H1 (cell line): Measurements from ENCODE around the gene WIPF3. TPM values are rescaled to one million over a fixed set of nuclear protein-coding genes. Genes with fewer than 3 reads are reported as not detected.

Experiments
- CTCF ChIA-PET: fragments of 300-600 bp; sonication (Branson Sonifier 250); formaldehyde crosslinking; loops from one replicate; lab custom pipeline; 2021; ENCODE audit not compliant: partially characterized antibody; lab: Charles Lee
- POLR2A ChIA-PET: fragments of 300-600 bp; sonication (Branson Sonifier 250); formaldehyde crosslinking; loops from one replicate; lab custom pipeline; 2021; ENCODE audit warnings: inconsistent platforms; ENCODE audit not compliant: partially characterized antibody; lab: Charles Lee
- DNase-seq, 2 experiments: peaks; one replicate each; pipeline versions ENCODE4 v3.0.0 to v3.0.0-alpha.2; 2010 to 2022; ENCODE audit warnings: low spot score in 2 of 2, low read depth in 1 of 2, mixed read lengths in 1 of 2
- FAIRE-seq: peaks from 2 replicates; lab custom pipeline; 2011; peaks lifted over from hg19 to GRCh38; lab: Jason Lieb, UNC
- H2AFZ ChIP-seq: 2 replicates; pipeline ENCODE4 v1.8.1; 2012; ENCODE audit warnings: low read length, inconsistent platforms
- H2AK5ac ChIP-seq: 2 replicates; pipeline ENCODE4 v1.6.1; 2013; ENCODE audit warnings: low read depth, low read length
- H2BK120ac ChIP-seq: replicated peaks from 2 replicates; pipeline ENCODE3; 2013; ENCODE audit warnings: low read depth, low read length, inconsistent platforms
- H2BK12ac ChIP-seq: 2 replicates; pipeline ENCODE4 v1.6.1; 2013; ENCODE audit warnings: low read depth, low read length
- H2BK15ac ChIP-seq: 2 replicates; pipeline ENCODE4 v1.6.1; 2013; ENCODE audit warnings: low read length
- H2BK20ac ChIP-seq: 2 replicates; pipeline ENCODE4 v1.6.1; 2013; ENCODE audit warnings: low read length
- H2BK5ac ChIP-seq: 2 replicates; pipeline ENCODE4 v1.6.1; 2013; ENCODE audit warnings: low read depth, low read length
- H3K14ac ChIP-seq: 2 replicates; pipeline ENCODE4 v1.6.1; 2013; ENCODE audit warnings: inconsistent platforms; ENCODE audit not compliant: insufficient read length
- H3K18ac ChIP-seq: 2 replicates; pipeline ENCODE4 v1.6.1; 2013; ENCODE audit warnings: low read length; ENCODE audit errors: extremely low read depth
- H3K23ac ChIP-seq: 2 replicates; pipeline ENCODE4 v1.6.1; 2013; ENCODE audit warnings: inconsistent platforms; ENCODE audit not compliant: insufficient read length
- H3K23me2 ChIP-seq: 2 replicates; pipeline ENCODE4 v1.6.1; 2013; ENCODE audit warnings: low read depth, low read length
- H3K27ac ChIP-seq: 2 replicates; pipeline ENCODE4 v1.6.1; 2011; ENCODE audit warnings: low read depth, low read length, inconsistent platforms
- H3K27me3 ChIP-seq, 4 experiments: replicated peaks in 1 of 4; 1 replicate in 1 of 4; 2 replicates in 3 of 4; pipeline versions ENCODE4 v1.6.1 to v1.8.1; 2011 to 2013; ENCODE audit warnings: low read length in 3 of 4, mild to moderate bottlenecking in 3 of 4, inconsistent platforms in 2 of 4, mixed read lengths in 2 of 4, moderate library complexity in 1 of 4; ENCODE audit not compliant: control insufficient read depth in 3 of 4, insufficient read depth in 3 of 4; ENCODE audit errors: extremely low read depth in 1 of 4
- H3K36me3 ChIP-seq, 4 experiments: 2 replicates each; pipeline versions ENCODE4 v1.6.1 to v1.8.1; 2011 to 2013; ENCODE audit warnings: mild to moderate bottlenecking in 4 of 4, low read length in 3 of 4, moderate library complexity in 2 of 4, control low read depth in 1 of 4, inconsistent platforms in 1 of 4; ENCODE audit not compliant: insufficient read depth in 4 of 4, control insufficient read depth in 2 of 4
- H3K4ac ChIP-seq: replicated peaks from 2 replicates; pipeline ENCODE3; 2013; ENCODE audit warnings: low read length, low read depth, mixed read lengths, inconsistent platforms; ENCODE audit not compliant: insufficient read length
- H3K4me1 ChIP-seq, 4 experiments: replicated peaks in 1 of 4; 1 replicate in 1 of 4; 2 replicates in 3 of 4; pipeline versions ENCODE4 v1.6.1 to v1.8.1; 2011 to 2013; ENCODE audit warnings: low read length in 3 of 4, inconsistent platforms in 2 of 4, mixed read lengths in 1 of 4; ENCODE audit not compliant: insufficient read depth in 4 of 4, control insufficient read depth in 3 of 4
- H3K4me2 ChIP-seq, 2 experiments: 2 replicates each; pipeline versions ENCODE4 v1.6.1 to v1.8.1; 2011 to 2013; ENCODE audit warnings: low read depth in 2 of 2, low read length in 2 of 2, control low read depth in 1 of 2, inconsistent platforms in 1 of 2, mild to moderate bottlenecking in 1 of 2; ENCODE audit not compliant: insufficient read depth in 1 of 2
- H3K4me3 ChIP-seq, 4 experiments: fragments of 200-600, 300-600 bp in 1 of 4; sonication (generic), shearing (Covaris generic), sonication (Bioruptor Twin) in 1 of 4; 2 replicates each; pipeline versions ENCODE4 v1.5.1 to v1.8.1; 2011 to 2016; ENCODE audit warnings: low read length in 4 of 4, low read depth in 3 of 4, control low read depth in 2 of 4, inconsistent platforms in 2 of 4, mild to moderate bottlenecking in 2 of 4, mixed read lengths in 1 of 4, moderate library complexity in 1 of 4; ENCODE audit not compliant: insufficient read depth in 2 of 4; ENCODE audit errors: extremely low read depth in 1 of 4
- H3K56ac ChIP-seq: replicated peaks from 2 replicates; pipeline ENCODE3; 2013; ENCODE audit warnings: low read depth, mild to moderate bottlenecking, mixed read lengths, low read length, inconsistent platforms; ENCODE audit not compliant: insufficient read length
- H3K79me1 ChIP-seq: 2 replicates; pipeline ENCODE4 v1.6.1; 2013; ENCODE audit warnings: low read depth, low read length, control low read depth
- H3K79me2 ChIP-seq, 2 experiments: 2 replicates each; pipeline versions ENCODE4 v1.6.1 to v1.8.1; 2012 to 2013; ENCODE audit warnings: low read length in 2 of 2, mild to moderate bottlenecking in 2 of 2, inconsistent platforms in 1 of 2; ENCODE audit not compliant: insufficient read depth in 2 of 2, control insufficient read depth in 1 of 2
- H3K9ac ChIP-seq, 4 experiments: replicated peaks in 1 of 4; 1 replicate in 1 of 4; 2 replicates in 3 of 4; pipeline versions ENCODE4 v1.6.1 to v1.8.1; 2011 to 2013; ENCODE audit warnings: low read depth in 3 of 4, low read length in 3 of 4, control low read depth in 2 of 4, mild to moderate bottlenecking in 2 of 4, moderate library complexity in 2 of 4, inconsistent platforms in 1 of 4; ENCODE audit errors: extremely low read depth in 1 of 4
- H3K9me3 ChIP-seq, 2 experiments: 2 replicates each; pipeline versions ENCODE4 v1.6.1 to v1.8.1; 2012 to 2013; ENCODE audit warnings: mild to moderate bottlenecking in 2 of 2, moderate library complexity in 2 of 2, control low read depth in 1 of 2, inconsistent platforms in 1 of 2, low read depth in 1 of 2, low read length in 1 of 2, mixed read lengths in 1 of 2; ENCODE audit not compliant: insufficient read depth in 2 of 2
- H4K20me1 ChIP-seq, 2 experiments: replicated peaks in 1 of 2; 2 replicates each; pipeline versions ENCODE3 to v1.8.1; 2011 to 2013; ENCODE audit warnings: inconsistent platforms in 2 of 2, low read length in 2 of 2, mild to moderate bottlenecking in 1 of 2; ENCODE audit not compliant: insufficient read depth in 2 of 2, control insufficient read depth in 1 of 2
- H4K5ac ChIP-seq: 2 replicates; pipeline ENCODE4 v1.6.1; 2013; ENCODE audit warnings: low read length, low read depth, mixed read lengths, inconsistent platforms; ENCODE audit not compliant: insufficient read length
- H4K8ac ChIP-seq: 2 replicates; pipeline ENCODE4 v1.8.0; 2013; ENCODE audit warnings: mild to moderate bottlenecking, moderate library complexity, low read length, inconsistent platforms; ENCODE audit not compliant: insufficient read depth; ENCODE audit errors: extremely low read depth
- H4K91ac ChIP-seq: replicated peaks from 2 replicates; pipeline ENCODE3; 2013; ENCODE audit warnings: low read length, mixed read lengths, inconsistent platforms; ENCODE audit not compliant: insufficient read length
- PHF8 ChIP-seq: fragments of 200-600 bp; sonication (generic); conservative IDR thresholded peaks from 2 replicates; pipeline ENCODE4 v1.7.1; 2012; ENCODE audit warnings: low read depth, mild to moderate bottlenecking, inconsistent platforms, low read length, moderate library complexity
- WGBS, 2 experiments: shearing (Covaris generic) in 1 of 2; methylation state at CpG; one replicate each; pipeline versions ENCODE4 v1.1.6 to v1.1.7; 2013 to 2015; ENCODE audit warnings: low lambda C conversion rate in 2 of 2, mixed read lengths in 2 of 2, inconsistent platforms in 1 of 2, low coverage in 1 of 2, missing lambda C conversion rate in 1 of 2; ENCODE audit not compliant: insufficient replicate concordance in 2 of 2, insufficient coverage in 1 of 2, insufficient read length in 1 of 2; ENCODE audit errors: extremely low coverage in 1 of 2, missing lambda C conversion rate in 1 of 2; 5-methylcytosine and 5-hydroxymethylcytosine counted together
- polyA plus RNA-seq, 7 experiments: library from polyadenylated mRNA; depleted of rRNA in 3 of 7; stranded (reverse) in 5 of 7; unstranded in 2 of 7; fragments of >200 nt in 5 of 7; fragments of 200-250 nt in 2 of 7; gene quantifications; 1 replicate in 5 of 7; 2 replicates in 1 of 7; 4 replicates in 1 of 7; pipeline versions ENCODE4 v1.2.1 to v1.2.3, GENCODE V29; 2011 to 2013; ENCODE audit warnings: missing spikeins in 2 of 7, mixed read lengths in 2 of 7
- total RNA-seq: library from RNA; stranded (reverse); fragmentation: NEBNext Ultra II Directional; extraction: Animal tissue kit (Norgen Biotek cat#: 25700); gene quantifications from 2 replicates; pipeline ENCODE4 v1.2.1, GENCODE V29; 2021

Gene WIPF3
- total and polyA plus RNA-seq, 2 of the 8 experiments (the other 6 are each of a cell fraction or from before 2014, with no cell fraction given): 5.0 to 12.1 TPM

DNA sequence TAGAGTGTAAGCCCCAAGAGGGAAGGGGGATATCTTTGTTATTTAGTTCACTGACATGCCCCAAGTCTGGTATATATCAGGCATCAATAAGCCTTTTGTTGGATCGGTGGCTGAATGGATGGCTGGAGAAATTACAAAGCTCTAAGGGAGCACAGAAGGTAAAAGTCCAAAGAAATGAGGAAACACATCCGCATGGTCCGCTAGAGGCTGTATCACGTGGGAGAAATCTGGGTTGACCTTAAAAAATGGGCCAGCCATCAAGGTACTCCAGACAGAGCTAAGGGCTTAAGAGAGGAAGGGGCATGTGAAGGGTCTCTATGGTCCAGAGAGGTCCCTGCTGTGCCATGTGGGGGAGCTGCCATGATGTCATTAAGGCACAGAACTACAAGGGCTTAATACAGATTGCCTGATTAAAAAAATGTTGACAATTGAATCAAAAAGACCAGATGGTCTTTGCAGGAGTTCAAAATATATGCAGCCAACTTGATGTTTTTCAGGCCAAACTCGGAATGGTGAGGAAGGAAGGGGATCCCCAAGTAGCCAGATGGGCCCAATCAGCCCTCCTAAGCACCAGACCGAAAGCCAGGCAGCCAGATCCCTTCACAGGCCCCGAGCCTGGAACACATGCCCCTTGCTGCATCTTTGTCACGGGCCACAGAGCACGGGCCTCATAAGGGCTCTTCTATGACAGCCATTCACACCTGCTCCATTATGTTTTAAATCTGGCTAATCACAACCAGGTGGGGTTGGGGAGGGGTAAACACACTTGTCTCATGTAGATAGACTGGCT lies 151.4 kb downstream of the WIPF3 start:
- Histone ChIP-seq H2BK15ac (no peak overlapping the region), H2BK20ac (no peak overlapping the region), H4K91ac (no peak overlapping the region), H3K36me3 (peaks cover 0 to 13% (median 6%) of the 10 kb centered on the region in 4 experiments; a peak in 5 of 8 replicates), H3K4me2 (no peak overlapping the region), H2AFZ (no peak overlapping the region), H3K23ac (no peak overlapping the region), H3K4me1 (peaks cover 0 to 7% (median 3%) of the 10 kb centered on the region in 4 experiments; a peak in 4 of 7 replicates), H3K27ac (no peak overlapping the region), H2BK120ac (no peak overlapping the region), H3K4me3 (no peak overlapping the region), H3K23me2 (no peaks in the 10 kb centered on the region), H3K79me1 (peaks cover 6% of the 10 kb centered on the region), H3K27me3 (no peaks in the 10 kb centered on the region), H3K4ac (no peak overlapping the region), H4K5ac (no peak overlapping the region), H2BK5ac (no peak overlapping the region), H3K14ac (no peak overlapping the region), H2AK5ac (no peak overlapping the region), H4K8ac (no peak overlapping the region), H3K79me2 (peaks cover 0 to 5% of the 10 kb centered on the region in 2 experiments; a peak in 1 of 4 replicates), H3K9me3 (peaks cover 0 to 4% of the 10 kb centered on the region in 2 experiments; a peak in 1 of 4 replicates), H3K18ac (no peak overlapping the region), H2BK12ac (no peak overlapping the region), H4K20me1 (peaks cover 6 to 8% of the 10 kb centered on the region in 2 experiments), H3K56ac (no peak overlapping the region), H3K9ac (no peak overlapping the region)
- WGBS, 2 experiments: 84% methylated on average over 9 of the region's 9 CpGs; no CpG with 5 or more reads in 1 of the 2 experiments
- ChIA-PET CTCF (interaction anchor here (1.2 to 2.8 kb wide), 6 partner anchors 11 to 32 kb away, joined by 3 to 12 read pairs (median 5); partner anchors contain the start of gene SCRN1), POLR2A (no interaction called here)
- FAIRE-seq (no peak), DNase-seq (no peak)
- no peak for TF ChIP-seq PHF8
